Naive thymus-derived CD4-positive, alpha-beta T cell (primary cell): ENCODE results near the gene DNAJC1. TPM values are rescaled to one million over a fixed set of nuclear protein-coding genes. Genes with fewer than 3 reads are reported as not detected.
A peak's percentile ranks its signal among the peaks of the same experiment; 100 is the strongest.

Experiments
- ATAC-seq: fragments of 150-1000 bp; cut with Tn5 transposase; 2 replicates; pipeline ENCODE4 v1.10.0; 2021; ENCODE audit warnings: mild to moderate bottlenecking, moderate library complexity
- CTCF ChIA-PET: fragments of 350-600 bp; sonication (Branson Sonifier 250); formaldehyde crosslinking; loops from one replicate; lab custom pipeline; 2021; ENCODE audit warnings: antibody characterized with exemption; lab: Charles Lee
- POLR2A ChIA-PET: fragments of 350-600 bp; sonication (Branson Sonifier 250); formaldehyde crosslinking; loops from one replicate; lab custom pipeline; 2021; ENCODE audit warnings: antibody characterized with exemption, inconsistent platforms; lab: Charles Lee
- DNase-seq, 9 donors: peaks; one replicate each; pipeline versions ENCODE4 v3.0.0 to v3.0.0-alpha.2; 2020 to 2022; ENCODE audit warnings: mixed read lengths in 1 of 9
- H3K27ac ChIP-seq: one replicate; pipeline ENCODE4 v1.7.0; 2013; ENCODE audit warnings: mild to moderate bottlenecking, low read depth, low read length, moderate library complexity
- H3K27me3 ChIP-seq, 2 donors: one replicate each; pipeline ENCODE4 v1.7.0; 2013; ENCODE audit warnings: low read length in 2 of 2, mild to moderate bottlenecking in 2 of 2, moderate library complexity in 2 of 2; ENCODE audit not compliant: control insufficient read depth in 2 of 2, insufficient read depth in 2 of 2
- H3K36me3 ChIP-seq, 3 experiments: 1 replicate in 2 of 3; 2 replicates in 1 of 3; pipeline ENCODE4 v1.7.0; 2013; ENCODE audit warnings: low read length in 3 of 3, mild to moderate bottlenecking in 3 of 3, moderate library complexity in 1 of 3; ENCODE audit not compliant: insufficient read depth in 3 of 3, control insufficient read depth in 2 of 3
- H3K4me1 ChIP-seq, 2 donors: one replicate each; pipeline ENCODE4 v1.7.0; 2013; ENCODE audit warnings: low read length in 2 of 2, mild to moderate bottlenecking in 2 of 2, moderate library complexity in 1 of 2; ENCODE audit not compliant: control insufficient read depth in 2 of 2, insufficient read depth in 2 of 2
- H3K4me3 ChIP-seq: 2 replicates; pipeline ENCODE4 v1.7.0; 2013; ENCODE audit warnings: mild to moderate bottlenecking, low read length
- H3K9me3 ChIP-seq, 3 experiments: 1 replicate in 2 of 3; 2 replicates in 1 of 3; pipeline ENCODE4 v1.7.0; 2013; ENCODE audit warnings: low read length in 3 of 3; ENCODE audit not compliant: control insufficient read depth in 2 of 3
- H3K27ac Mint-ChIP-seq, 9 donors: one replicate each; pipeline ENCODE4 v1.8.0; 2020 to 2022; ENCODE audit warnings: mixed read lengths in 9 of 9, mild to moderate bottlenecking in 8 of 9, moderate library complexity in 5 of 9, inconsistent platforms in 2 of 9
- H3K27me3 Mint-ChIP-seq, 5 donors: one replicate each; pipeline ENCODE4 v1.8.0; 2021 to 2022; ENCODE audit warnings: mixed read lengths in 5 of 5, mild to moderate bottlenecking in 1 of 5
- H3K36me3 Mint-ChIP-seq, 5 donors: one replicate each; pipeline ENCODE4 v1.8.0; 2020 to 2022; ENCODE audit warnings: mixed read lengths in 5 of 5, mild to moderate bottlenecking in 3 of 5, inconsistent platforms in 1 of 5
- H3K4me1 Mint-ChIP-seq, 7 donors: one replicate each; pipeline ENCODE4 v1.8.0; 2020 to 2022; ENCODE audit warnings: mixed read lengths in 7 of 7, mild to moderate bottlenecking in 3 of 7, inconsistent platforms in 1 of 7
- H3K4me3 Mint-ChIP-seq, 10 donors: one replicate each; pipeline ENCODE4 v1.8.0; 2020 to 2022; ENCODE audit warnings: mild to moderate bottlenecking in 10 of 10, mixed read lengths in 10 of 10, moderate library complexity in 6 of 10, inconsistent platforms in 2 of 10
- H3K9me3 Mint-ChIP-seq, 11 donors: one replicate each; pipeline ENCODE4 v1.8.0; 2020 to 2022; ENCODE audit warnings: mixed read lengths in 11 of 11, mild to moderate bottlenecking in 4 of 11, inconsistent platforms in 1 of 11, moderate library complexity in 1 of 11
- intact Hi-C, 2 donors: fragments of 100-400 bp; cut with micrococcal nuclease; formaldehyde crosslinking; loops; one replicate each; pipeline ENCODE4 v1.15.1; 2023
- polyA plus RNA-seq, 2 donors: library from polyadenylated mRNA; unstranded; fragments of 300-500 nt; fragmentation: Illumina TruSeq; gene quantifications; one replicate each; pipeline ENCODE4 v1.2.3, GENCODE V29; 2021
- total RNA-seq, 6 experiments: library from RNA in 5 of 6; stranded (reverse) in 5 of 6; gene quantifications; 1 replicate in 5 of 6; 2 replicates in 1 of 6; pipeline ENCODE4 v1.2.3 and lab custom pipeline; 2021 to 2026

The DNAJC1 gene
- total and polyA plus RNA-seq, 7 experiments from 2014 or later, result 9.4 to 23.9 (median 12.1) TPM

GRCh38 chr10:22005763-22006162, 2.2 kb upstream of the DNAJC1 start:
- ATAC-seq (no peak), DNase-seq (no peak)
- Mint-ChIP-seq H3K4me1 (peaks cover 6 to 34% (median 29%) of the 10 kb centered on the region in 7 donors), H3K4me3 (no peak overlapping the region), H3K36me3 (peaks cover 0 to 2% (median 0%) of the 10 kb centered on the region in 5 donors), H3K9me3 (peaks cover 0 to 12% (median 0%) of the 10 kb centered on the region in 11 donors), H3K27ac (peak overlapping the region in 1 of 9 donors; percentile 32), H3K27me3 (peaks cover 0 to 23% (median 4%) of the 10 kb centered on the region in 5 donors)
- no peaks in the 10 kb centered on the region for H3K9me3 ChIP-seq
- H3K27ac ChIP-seq, result no peak overlapping the region
- intact Hi-C loops, result no loop called here
- no peak overlapping the region for H3K4me3 ChIP-seq
- H3K4me1 ChIP-seq, result peaks cover 18 to 19% of the 10 kb centered on the region in 2 donors
- H3K27me3 ChIP-seq, result no peaks in the 10 kb centered on the region
- ChIA-PET POLR2A (interaction anchor here (1.4 kb wide), 1 partner anchor 12 kb away, joined by 6 read pairs; no protein-coding TSS in a partner anchor), CTCF (interaction anchor here (1.5 to 1.9 kb wide), 2 partner anchors 9 to 982 kb away, joined by 5 to 6 read pairs; no protein-coding TSS in a partner anchor)
- H3K36me3 ChIP-seq, result no peaks in the 10 kb centered on the region

GRCh38 chr10:22003964-22004281, 393 bp upstream of the DNAJC1 start:
- peaks cover 18 to 19% of the 10 kb centered on the region in 2 donors for H3K4me1 ChIP-seq
- Mint-ChIP-seq H3K4me1 (peaks cover 7 to 42% (median 29%) of the 10 kb centered on the region in 7 donors), H3K36me3 (peaks cover 0 to 7% (median 0%) of the 10 kb centered on the region in 5 donors), H3K9me3 (peaks cover 0 to 12% (median 0%) of the 10 kb centered on the region in 11 donors), H3K27ac (peak overlapping the region; percentile 61 to 93 (median 87)), H3K4me3 (peak overlapping the region; percentile 81 to 99 (median 92)), H3K27me3 (peaks cover 0 to 20% (median 4%) of the 10 kb centered on the region in 5 donors)
- DNase-seq, result no peak
- ChIA-PET POLR2A (interaction anchor here (0.6 to 2.6 kb wide), 11 partner anchors 11 to 985 kb away, joined by 3 to 22 read pairs (median 6); no protein-coding TSS in a partner anchor), CTCF (interaction anchor here (0.6 to 2.5 kb wide), 4 partner anchors 10 to 985 kb away, joined by 3 to 13 read pairs (median 6); no protein-coding TSS in a partner anchor)
- no peaks in the 10 kb centered on the region for H3K36me3 ChIP-seq
- H3K27ac ChIP-seq, result peak overlapping the region; percentile 82
- intact Hi-C loops, result loop anchor here (1.0 to 5.0 kb wide), 24 partner anchors 11 to 1435 kb away; partner anchors contain the start of genes COMMD3 (in 2 of the 2), MLLT10 (in 2 of the 2), MSRB2 (in 2 of the 2) and PIP4K2A (in 2 of the 2)
- peak overlapping the region; percentile 87 for H3K4me3 ChIP-seq
- H3K9me3 ChIP-seq, result no peaks in the 10 kb centered on the region
- ATAC-seq, result no peak
- no peaks in the 10 kb centered on the region for H3K27me3 ChIP-seq

- Mint-ChIP-seq H3K36me3 (peaks cover 0 to 7% (median 0%) of the 10 kb centered on the region in 5 donors), H3K4me1 (peaks cover 7 to 42% (median 29%) of the 10 kb centered on the region in 7 donors), H3K27me3 (peaks cover 0 to 13% (median 4%) of the 10 kb centered on the region in 5 donors), H3K27ac (peak overlapping the region; percentile 78 to 94 (median 86)), H3K4me3 (peak overlapping the region; percentile 81 to 99 (median 94)), H3K9me3 (peaks cover 0 to 12% (median 0%) of the 10 kb centered on the region in 11 donors)
- no peaks in the 10 kb centered on the region for H3K9me3 ChIP-seq
- ChIA-PET POLR2A (interaction anchor here (0.7 to 2.6 kb wide), 14 partner anchors 9 to 986 kb away, joined by 3 to 22 read pairs (median 6); no protein-coding TSS in a partner anchor), CTCF (interaction anchor here (1.0 to 2.5 kb wide), 4 partner anchors 9 to 987 kb away, joined by 3 to 13 read pairs (median 6); no protein-coding TSS in a partner anchor)
- DNase-seq (peak in 7 of 9 donors; percentile 12 to 38 (median 27)), ATAC-seq (peak; percentile 8)
- peak overlapping the region; percentile 82 for H3K27ac ChIP-seq
- H3K4me1 ChIP-seq, result peaks cover 18 to 19% of the 10 kb centered on the region in 2 donors
- H3K4me3 ChIP-seq, result peak overlapping the region; percentile 87
- no peaks in the 10 kb centered on the region for H3K27me3 ChIP-seq
- H3K36me3 ChIP-seq, result no peaks in the 10 kb centered on the region
- intact Hi-C loops, result loop anchor here (1.0 to 5.0 kb wide), 24 partner anchors 9 to 1436 kb away; partner anchors contain the start of genes COMMD3 (in 2 of the 2), MLLT10 (in 2 of the 2), MSRB2 (in 2 of the 2) and PIP4K2A (in 2 of the 2)
These were observed 846 bp downstream of the DNAJC1 start for GRCh38 chr10:22002591-22003176.

- Histone ChIP-seq H3K4me1 (no peaks in the 10 kb centered on the region), H3K9me3 (no peaks in the 10 kb centered on the region), H3K4me3 (no peak overlapping the region), H3K27me3 (no peaks in the 10 kb centered on the region), H3K27ac (no peak overlapping the region), H3K36me3 (no peaks in the 10 kb centered on the region)
- no peak overlapping the region for H3K4me3 Mint-ChIP-seq
- ATAC-seq (no peak), DNase-seq (no peak)
- CTCF ChIA-PET, result interaction anchor here (5.7 kb wide), 1 partner anchor 993 kb away, joined by 58 read pairs; no protein-coding TSS in a partner anchor
- H3K36me3 Mint-ChIP-seq, result peaks cover 0 to 5% (median 0%) of the 10 kb centered on the region in 5 donors
- intact Hi-C loops, result no loop called here
- peaks cover 0 to 26% (median 15%) of the 10 kb centered on the region in 7 donors for H3K4me1 Mint-ChIP-seq
- H3K27ac Mint-ChIP-seq, result no peak overlapping the region
- no peaks in the 10 kb centered on the region for H3K27me3 Mint-ChIP-seq
- POLR2A ChIA-PET, result no interaction called here
- H3K9me3 Mint-ChIP-seq, result no peaks in the 10 kb centered on the region
These were observed 8.0 kb downstream of the DNAJC1 start for GRCh38 chr10:21995557-21995956.

DNA sequence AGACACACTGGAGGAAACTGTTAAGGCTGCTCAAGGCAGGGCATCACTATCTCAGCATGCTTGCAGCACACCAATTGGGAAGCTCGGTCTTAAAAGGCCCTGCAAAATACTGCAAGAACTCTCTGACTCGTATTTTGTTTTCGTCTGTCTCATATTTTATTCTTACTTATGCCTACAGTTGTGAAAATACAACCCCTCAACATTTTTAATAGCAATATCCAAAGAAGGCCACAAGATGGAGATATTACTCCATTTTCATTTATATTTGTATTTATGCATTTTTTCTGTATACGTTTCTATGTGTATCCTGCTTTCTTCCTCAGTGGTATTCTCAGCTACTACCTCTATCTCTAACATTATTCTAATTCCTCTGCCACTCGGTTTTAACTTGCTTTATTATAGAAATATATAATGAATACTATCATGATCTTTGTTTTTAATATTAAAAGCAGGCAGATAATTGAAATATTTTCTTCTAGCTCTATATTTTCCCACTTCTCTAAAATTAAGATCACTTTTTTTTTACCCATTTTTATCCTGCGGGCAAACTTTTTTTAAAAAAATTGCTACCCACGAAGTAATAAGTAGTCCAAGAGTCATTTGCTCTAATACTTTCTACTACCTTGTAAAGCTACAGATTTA, 10.0 kb downstream of the DNAJC1 start:
- H3K9me3 ChIP-seq, result no peaks in the 10 kb centered on the region
- no peaks in the 10 kb centered on the region for H3K36me3 Mint-ChIP-seq
- no peaks in the 10 kb centered on the region for H3K4me1 ChIP-seq

GRCh38 chr10:21991785-21992184, 11.7 kb downstream of the DNAJC1 start:
- H3K9me3 Mint-ChIP-seq, result peaks cover 0 to 7% (median 0%) of the 10 kb centered on the region in 11 donors
- Histone ChIP-seq H3K4me1 (no peaks in the 10 kb centered on the region), H3K27ac (no peak overlapping the region), H3K36me3 (no peaks in the 10 kb centered on the region), H3K4me3 (no peak overlapping the region), H3K9me3 (no peaks in the 10 kb centered on the region), H3K27me3 (no peaks in the 10 kb centered on the region)
- DNase-seq, result no peak
- POLR2A ChIA-PET, result interaction anchor here (0.8 kb wide), 1 partner anchor 238 kb away, joined by 3 read pairs; no protein-coding TSS in a partner anchor
- no peak overlapping the region for H3K4me3 Mint-ChIP-seq
- H3K27me3 Mint-ChIP-seq, result no peaks in the 10 kb centered on the region
- CTCF ChIA-PET, result interaction anchor here (0.9 to 5.7 kb wide), 7 partner anchors 11 to 997 kb away, joined by 3 to 58 read pairs (median 4); no protein-coding TSS in a partner anchor
- H3K36me3 Mint-ChIP-seq, result peaks cover 0 to 3% (median 2%) of the 10 kb centered on the region in 5 donors
- ATAC-seq, result no peak
- intact Hi-C loops, result loop anchor here (2.0 to 5.0 kb wide), 7 partner anchors 237 to 1711 kb away; no protein-coding TSS in a partner anchor
- peaks cover 0 to 19% (median 9%) of the 10 kb centered on the region in 7 donors for H3K4me1 Mint-ChIP-seq
- no peak overlapping the region for H3K27ac Mint-ChIP-seq

More for the DNA sequence above, 10.0 kb downstream of the DNAJC1 start:
- POLR2A ChIA-PET, result interaction anchor here (0.7 to 1.1 kb wide), 4 partner anchors 9 to 553 kb away, joined by 4 to 5 read pairs (median 4); partner anchors contain the start of gene DNAJC1
- H3K27ac Mint-ChIP-seq, result no peak overlapping the region
- DNase-seq (peak in 6 of 9 donors; percentile 25 to 59 (median 52)), ATAC-seq (peak; percentile 72)
- CTCF ChIA-PET, result interaction anchor here (0.6 to 5.7 kb wide), 24 partner anchors 9 to 1164 kb away, joined by 3 to 58 read pairs (median 4); partner anchors contain the start of genes BMI1 and DNAJC1
- no peaks in the 10 kb centered on the region for H3K36me3 ChIP-seq
- intact Hi-C loops, result loop anchor here (1.0 to 5.0 kb wide), 17 partner anchors 10 to 1709 kb away; partner anchors contain the start of gene DNAJC1 (in 1 of the 2)
- H3K27ac ChIP-seq, result no peak overlapping the region
- no peaks in the 10 kb centered on the region for H3K27me3 ChIP-seq
- no peaks in the 10 kb centered on the region for H3K9me3 Mint-ChIP-seq
- H3K4me1 Mint-ChIP-seq, result peaks cover 0 to 23% (median 12%) of the 10 kb centered on the region in 7 donors
- H3K4me3 ChIP-seq, result no peak overlapping the region
- no peaks in the 10 kb centered on the region for H3K27me3 Mint-ChIP-seq
- H3K4me3 Mint-ChIP-seq, result no peak overlapping the region
